K562 (cell line): Measurements from ENCODE around the gene CD300C.

Experiments
- CTCF ChIP-seq, 3 experiments: IDR thresholded peaks in 2 of 3; conservative IDR thresholded peaks in 1 of 3; 2 replicates each; pipeline ENCODE4 v1.5.1; 2011 to 2012; ENCODE audit warnings: low read length in 3 of 3, mild to moderate bottlenecking in 3 of 3, control low read depth in 2 of 3, improper control_type of control experiment in 1 of 3, inconsistent platforms in 1 of 3, low read depth in 1 of 3, mixed read lengths in 1 of 3, moderate library complexity in 1 of 3; ENCODE audit not compliant: insufficient read depth in 2 of 3
- EZH2 ChIP-seq: IDR thresholded peaks from 2 replicates; pipeline ENCODE4 v1.6.1; 2012; ENCODE audit warnings: low read depth, mild to moderate bottlenecking, inconsistent platforms, low read length, borderline replicate concordance
- FOXO4 ChIP-seq: fragments of 450-650 bp; formaldehyde crosslinking; IDR thresholded peaks from 2 replicates; pipeline ENCODE4 v1.4.0; 2020; ENCODE audit warnings: mild to moderate bottlenecking, moderate library complexity
- NCOA2 ChIP-seq, 2 experiments: fragments of 450-650 bp; IDR thresholded peaks; 2 replicates each; pipeline ENCODE4 v1.6.1; 2018; ENCODE audit warnings: mild to moderate bottlenecking in 2 of 2, moderate library complexity in 1 of 2; ENCODE audit not compliant: partially characterized antibody in 2 of 2
- PHF21A ChIP-seq: fragments of 450-650 bp; IDR thresholded peaks from 2 replicates; pipeline ENCODE4 v1.6.1; 2017; ENCODE audit warnings: low read depth, borderline replicate concordance
- POLR2A ChIP-seq: fragments of 450-650 bp; conservative IDR thresholded peaks from 2 replicates; pipeline ENCODE4 v1.6.1; 2016
- SMARCC2 ChIP-seq: fragments of 450-650 bp; IDR thresholded peaks from 2 replicates; pipeline ENCODE4 v1.6.1; 2017; ENCODE audit warnings: antibody characterized with exemption, moderate library complexity, mild to moderate bottlenecking, low read depth
- SREBF2 ChIP-seq: sonication (generic); formaldehyde crosslinking; IDR thresholded peaks from 2 replicates; pipeline ENCODE4 v1.4.0; 2020; ENCODE audit warnings: mild to moderate bottlenecking, missing genetic modification reagents
- SRF ChIP-seq, 2 experiments: fragments of 250-450, 450-650 bp in 1 of 2; sonication (Bioruptor Pico) in 1 of 2; sonication (generic) in 1 of 2; formaldehyde crosslinking; IDR thresholded peaks; 2 replicates each; pipeline versions ENCODE4 v1.5.0 to v1.5.1; 2020 to 2022; ENCODE audit warnings: mild to moderate bottlenecking in 1 of 2, missing genetic modification reagents in 1 of 2
- ZNF311 ChIP-seq: fragments of 250-450 bp; sonication (Bioruptor Pico); IDR thresholded peaks from 2 replicates; pipeline ENCODE4 v1.4.0; 2020; ENCODE audit warnings: mild to moderate bottlenecking, moderate library complexity
- ZNF395 ChIP-seq: fragments of 200-800 bp; sonication (Bioruptor generic); IDR thresholded peaks from 2 replicates; pipeline ENCODE4 v1.6.1; 2017; ENCODE audit warnings: missing genetic modification characterization, missing compliant biosample characterization
- TF ChIP-seq, protein P1 (sequence below): sonication (generic); formaldehyde crosslinking; IDR thresholded peaks from 2 replicates; pipeline ENCODE4 v1.8.1; 2023; ENCODE audit warnings: mild to moderate bottlenecking, missing genetic modification reagents
- TF ChIP-seq, protein P2 (sequence below), 2 experiments: fragments of 450-650 bp; formaldehyde crosslinking in 1 of 2; IDR thresholded peaks; 2 replicates each; pipeline versions ENCODE4 v1.4.0 to v1.6.1; 2014 to 2020; ENCODE audit warnings: mild to moderate bottlenecking in 2 of 2, borderline replicate concordance in 1 of 2, low read depth in 1 of 2
- TF ChIP-seq, protein P3 (sequence below), 2 experiments: IDR thresholded peaks; 2 replicates each; pipeline ENCODE4 v1.6.1; 2012; ENCODE audit warnings: improper control_type of control experiment in 2 of 2, low read depth in 2 of 2, low read length in 2 of 2, borderline replicate concordance in 1 of 2

- TF ChIP-seq POLR2A (no peak), SRF (CRISPR knock-in tag; IDR thresholded peaks at IDR 0.05) (no peak), ZNF311 (CRISPR knock-in tag) (no peak), SMARCC2 (no peak), SREBF2 (no peak), ZNF395 (CRISPR knock-in tag) (no peak), PHF21A (no peak), NCOA2 (IDR thresholded peaks at IDR 0.05; ENCODE audit: partially characterized antibody in 2 of 2) (no peak), CTCF (IDR thresholded peaks at IDR 0.05 in 2 of 3, conservative IDR thresholded peaks at IDR 0.05 in 1 of 3; ENCODE audit: insufficient read depth in 2 of 3, low read depth in 1 of 3, low read length in 3 of 3) (no peak), EZH2 (no peak), FOXO4 (CRISPR knock-in tag) (no peak)
- TF ChIP-seq, protein P1, sequence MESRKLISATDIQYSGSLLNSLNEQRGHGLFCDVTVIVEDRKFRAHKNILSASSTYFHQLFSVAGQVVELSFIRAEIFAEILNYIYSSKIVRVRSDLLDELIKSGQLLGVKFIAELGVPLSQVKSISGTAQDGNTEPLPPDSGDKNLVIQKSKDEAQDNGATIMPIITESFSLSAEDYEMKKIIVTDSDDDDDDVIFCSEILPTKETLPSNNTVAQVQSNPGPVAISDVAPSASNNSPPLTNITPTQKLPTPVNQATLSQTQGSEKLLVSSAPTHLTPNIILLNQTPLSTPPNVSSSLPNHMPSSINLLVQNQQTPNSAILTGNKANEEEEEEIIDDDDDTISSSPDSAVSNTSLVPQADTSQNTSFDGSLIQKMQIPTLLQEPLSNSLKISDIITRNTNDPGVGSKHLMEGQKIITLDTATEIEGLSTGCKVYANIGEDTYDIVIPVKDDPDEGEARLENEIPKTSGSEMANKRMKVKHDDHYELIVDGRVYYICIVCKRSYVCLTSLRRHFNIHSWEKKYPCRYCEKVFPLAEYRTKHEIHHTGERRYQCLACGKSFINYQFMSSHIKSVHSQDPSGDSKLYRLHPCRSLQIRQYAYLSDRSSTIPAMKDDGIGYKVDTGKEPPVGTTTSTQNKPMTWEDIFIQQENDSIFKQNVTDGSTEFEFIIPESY (CRISPR knock-in tag): no peak
- TF ChIP-seq, protein P2, sequence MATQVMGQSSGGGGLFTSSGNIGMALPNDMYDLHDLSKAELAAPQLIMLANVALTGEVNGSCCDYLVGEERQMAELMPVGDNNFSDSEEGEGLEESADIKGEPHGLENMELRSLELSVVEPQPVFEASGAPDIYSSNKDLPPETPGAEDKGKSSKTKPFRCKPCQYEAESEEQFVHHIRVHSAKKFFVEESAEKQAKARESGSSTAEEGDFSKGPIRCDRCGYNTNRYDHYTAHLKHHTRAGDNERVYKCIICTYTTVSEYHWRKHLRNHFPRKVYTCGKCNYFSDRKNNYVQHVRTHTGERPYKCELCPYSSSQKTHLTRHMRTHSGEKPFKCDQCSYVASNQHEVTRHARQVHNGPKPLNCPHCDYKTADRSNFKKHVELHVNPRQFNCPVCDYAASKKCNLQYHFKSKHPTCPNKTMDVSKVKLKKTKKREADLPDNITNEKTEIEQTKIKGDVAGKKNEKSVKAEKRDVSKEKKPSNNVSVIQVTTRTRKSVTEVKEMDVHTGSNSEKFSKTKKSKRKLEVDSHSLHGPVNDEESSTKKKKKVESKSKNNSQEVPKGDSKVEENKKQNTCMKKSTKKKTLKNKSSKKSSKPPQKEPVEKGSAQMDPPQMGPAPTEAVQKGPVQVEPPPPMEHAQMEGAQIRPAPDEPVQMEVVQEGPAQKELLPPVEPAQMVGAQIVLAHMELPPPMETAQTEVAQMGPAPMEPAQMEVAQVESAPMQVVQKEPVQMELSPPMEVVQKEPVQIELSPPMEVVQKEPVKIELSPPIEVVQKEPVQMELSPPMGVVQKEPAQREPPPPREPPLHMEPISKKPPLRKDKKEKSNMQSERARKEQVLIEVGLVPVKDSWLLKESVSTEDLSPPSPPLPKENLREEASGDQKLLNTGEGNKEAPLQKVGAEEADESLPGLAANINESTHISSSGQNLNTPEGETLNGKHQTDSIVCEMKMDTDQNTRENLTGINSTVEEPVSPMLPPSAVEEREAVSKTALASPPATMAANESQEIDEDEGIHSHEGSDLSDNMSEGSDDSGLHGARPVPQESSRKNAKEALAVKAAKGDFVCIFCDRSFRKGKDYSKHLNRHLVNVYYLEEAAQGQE (IDR thresholded peaks at IDR 0.05; ENCODE audit: borderline replicate concordance): no peak
- TF ChIP-seq, protein P2 (CRISPR knock-in tag; IDR thresholded peaks at IDR 0.05; ENCODE audit: low read depth): no peak
- TF ChIP-seq, protein P3, sequence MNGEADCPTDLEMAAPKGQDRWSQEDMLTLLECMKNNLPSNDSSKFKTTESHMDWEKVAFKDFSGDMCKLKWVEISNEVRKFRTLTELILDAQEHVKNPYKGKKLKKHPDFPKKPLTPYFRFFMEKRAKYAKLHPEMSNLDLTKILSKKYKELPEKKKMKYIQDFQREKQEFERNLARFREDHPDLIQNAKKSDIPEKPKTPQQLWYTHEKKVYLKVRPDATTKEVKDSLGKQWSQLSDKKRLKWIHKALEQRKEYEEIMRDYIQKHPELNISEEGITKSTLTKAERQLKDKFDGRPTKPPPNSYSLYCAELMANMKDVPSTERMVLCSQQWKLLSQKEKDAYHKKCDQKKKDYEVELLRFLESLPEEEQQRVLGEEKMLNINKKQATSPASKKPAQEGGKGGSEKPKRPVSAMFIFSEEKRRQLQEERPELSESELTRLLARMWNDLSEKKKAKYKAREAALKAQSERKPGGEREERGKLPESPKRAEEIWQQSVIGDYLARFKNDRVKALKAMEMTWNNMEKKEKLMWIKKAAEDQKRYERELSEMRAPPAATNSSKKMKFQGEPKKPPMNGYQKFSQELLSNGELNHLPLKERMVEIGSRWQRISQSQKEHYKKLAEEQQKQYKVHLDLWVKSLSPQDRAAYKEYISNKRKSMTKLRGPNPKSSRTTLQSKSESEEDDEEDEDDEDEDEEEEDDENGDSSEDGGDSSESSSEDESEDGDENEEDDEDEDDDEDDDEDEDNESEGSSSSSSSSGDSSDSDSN (IDR thresholded peaks at IDR 0.05; ENCODE audit: borderline replicate concordance in 1 of 2, low read depth in 2 of 2, low read length in 2 of 2): no peak
Measured at GRCh38 chr17:74525465-74525725, 20.5 kb downstream of the CD300C start.
